Neural cell (in vitro differentiated cells): ENCODE results near the gene PPIL4.

ENCODE experiments used
- CTCF ChIP-seq: fragments of 450-650 bp; IDR thresholded peaks from 2 replicates; pipeline ENCODE4 v1.5.1; 2014; ENCODE audit warnings: antibody characterized with exemption, mild to moderate bottlenecking, moderate library complexity; ENCODE audit not compliant: poor library complexity, severe bottlenecking
- EP300 ChIP-seq: fragments of 450-650 bp; conservative IDR thresholded peaks from 2 replicates; pipeline ENCODE4 v1.6.1; 2014; ENCODE audit warnings: antibody characterized with exemption, mild to moderate bottlenecking, moderate library complexity; ENCODE audit not compliant: poor library complexity, severe bottlenecking
- EZH2 ChIP-seq: fragments of 200-600, 300-800 bp; shearing (Covaris generic), sonication (generic); IDR thresholded peaks from 2 replicates; pipeline ENCODE4 v1.6.1; 2014; ENCODE audit warnings: antibody characterized with exemption, low read length, borderline replicate concordance, mild to moderate bottlenecking; ENCODE audit not compliant: insufficient read depth, poor library complexity, severe bottlenecking
- MXI1 ChIP-seq: fragments of 450-650 bp; conservative IDR thresholded peaks from 2 replicates; pipeline ENCODE4 v1.6.1; 2014; ENCODE audit warnings: antibody characterized with exemption, mild to moderate bottlenecking; ENCODE audit not compliant: poor library complexity, severe bottlenecking
- RAD21 ChIP-seq: fragments of 450-650 bp; conservative IDR thresholded peaks from 2 replicates; pipeline ENCODE4 v1.6.1; 2014; ENCODE audit warnings: antibody characterized with exemption, mild to moderate bottlenecking, moderate library complexity
- SMC3 ChIP-seq: fragments of 450-650 bp; conservative IDR thresholded peaks from 2 replicates; pipeline ENCODE4 v1.6.1; 2014; ENCODE audit warnings: antibody characterized with exemption, mild to moderate bottlenecking, moderate library complexity; ENCODE audit not compliant: poor library complexity

- no peak for TF ChIP-seq CTCF
- no peak for TF ChIP-seq SMC3
- no peak for TF ChIP-seq RAD21
- TF ChIP-seq EZH2: no peak
- TF ChIP-seq MXI1: no peak
- no peak for TF ChIP-seq EP300
These were observed 63.1 kb downstream of the PPIL4 start for GRCh38 chr6:149482545-149483333.
